Subcutaneous abdominal adipose tissue (tissue), 5 donors: ENCODE results near the gene TRPM4.
"Not testable (repeated sequence)": the region's sequence is repeated elsewhere in the genome, so short reads cannot be mapped to it uniquely, and the experiment has no call there.

Source experiments
- H3K27ac ChIP-seq: one replicate; pipeline ENCODE4 v1.7.0; 2013; ENCODE audit warnings: low read depth, mild to moderate bottlenecking, inconsistent platforms, low read length, moderate library complexity
- H3K27me3 ChIP-seq, 5 donors: one replicate each; pipeline ENCODE4 v1.7.0; 2013; ENCODE audit warnings: low read length in 5 of 5, inconsistent platforms in 1 of 5; ENCODE audit not compliant: control insufficient read depth in 5 of 5, insufficient read depth in 4 of 5
- H3K36me3 ChIP-seq, 5 donors: one replicate each; pipeline ENCODE4 v1.7.0; 2013; ENCODE audit warnings: low read length in 5 of 5; ENCODE audit not compliant: control insufficient read depth in 5 of 5, insufficient read depth in 5 of 5
- H3K4me1 ChIP-seq, 5 donors: one replicate each; pipeline ENCODE4 v1.7.0; 2013; ENCODE audit warnings: low read length in 5 of 5, mild to moderate bottlenecking in 3 of 5, moderate library complexity in 1 of 5; ENCODE audit not compliant: control insufficient read depth in 5 of 5, insufficient read depth in 5 of 5
- H3K4me3 ChIP-seq, 5 donors: one replicate each; pipeline ENCODE4 v1.7.0; 2013; ENCODE audit warnings: low read length in 5 of 5, low read depth in 1 of 5
- H3K9ac ChIP-seq, 5 donors: one replicate each; pipeline ENCODE4 v1.7.0; 2013; ENCODE audit warnings: low read length in 5 of 5, mild to moderate bottlenecking in 4 of 5, moderate library complexity in 3 of 5
- H3K9me3 ChIP-seq, 5 donors: one replicate each; pipeline ENCODE4 v1.7.0; 2013; ENCODE audit warnings: low read length in 5 of 5; ENCODE audit not compliant: control insufficient read depth in 5 of 5
- donor health status: healthy.
- donor health status: healthy.
- donor health status: healthy.
- donor health status: healthy.
- donor health status: healthy.

Gene TRPM4

GRCh38 chr19:49160450-49161189 is 3.0 kb downstream of the TRPM4 start:
- Histone ChIP-seq H3K36me3 (no peaks in the 10 kb centered on the region), H3K4me1 (peaks cover 0 to 27% (median 19%) of the 10 kb centered on the region in 5 donors), H3K27me3 (no peaks in the 10 kb centered on the region), H3K9ac (no peak overlapping the region), H3K4me3 (no peak overlapping the region), H3K9me3 (no peaks in the 10 kb centered on the region), H3K27ac (no peak overlapping the region)

GRCh38 chr19:49161987-49162386 is 4.4 kb downstream of the TRPM4 start:
- H3K4me3 ChIP-seq, result no peak overlapping the region
- no peaks in the 10 kb centered on the region for H3K9me3 ChIP-seq
- peaks cover 0 to 32% (median 22%) of the 10 kb centered on the region in 5 donors for H3K4me1 ChIP-seq
- H3K27ac ChIP-seq, result no peak overlapping the region
- no peak overlapping the region for H3K9ac ChIP-seq
- H3K36me3 ChIP-seq, result no peaks in the 10 kb centered on the region
- no peaks in the 10 kb centered on the region for H3K27me3 ChIP-seq

GRCh38 chr19:49165111-49165750 is 7.6 kb downstream of the TRPM4 start:
- Histone ChIP-seq H3K4me3 (no peak overlapping the region), H3K27ac (peak overlapping the region; percentile 18), H3K4me1 (peaks cover 0 to 17% (median 6%) of the 10 kb centered on the region in 5 donors), H3K9ac (peak overlapping the region in 3 of 5 donors; percentile 7 to 55 (median 39)), H3K9me3 (no peaks in the 10 kb centered on the region), H3K27me3 (no peaks in the 10 kb centered on the region), H3K36me3 (peaks cover 0 to 12% (median 7%) of the 10 kb centered on the region in 5 donors)

GRCh38 chr19:49165865-49166301 is 8.3 kb downstream of the TRPM4 start:
- Histone ChIP-seq H3K4me3 (no peak overlapping the region), H3K27ac (peak overlapping the region; percentile 18), H3K9me3 (no peaks in the 10 kb centered on the region)

GRCh38 chr19:49167857-49168409 is 10.3 kb downstream of the TRPM4 start:
- H3K27ac ChIP-seq, result no peak overlapping the region
- H3K9ac ChIP-seq, result no peak overlapping the region
- no peaks in the 10 kb centered on the region for H3K9me3 ChIP-seq
- no peaks in the 10 kb centered on the region for H3K27me3 ChIP-seq
- H3K4me3 ChIP-seq, result no peak overlapping the region
- peaks cover 0 to 17% (median 6%) of the 10 kb centered on the region in 5 donors for H3K4me1 ChIP-seq
- peaks cover 9 to 39% (median 32%) of the 10 kb centered on the region in 5 donors for H3K36me3 ChIP-seq

More at GRCh38 chr19:49165865-49166301, 8.3 kb downstream of the TRPM4 start:
- H3K27me3 ChIP-seq, result no peaks in the 10 kb centered on the region
- H3K4me1 ChIP-seq, result peaks cover 0 to 17% (median 6%) of the 10 kb centered on the region in 5 donors
- H3K36me3 ChIP-seq, result peaks cover 0 to 19% (median 13%) of the 10 kb centered on the region in 5 donors
- peak overlapping the region in 3 of 5 donors; percentile 7 to 55 (median 39) for H3K9ac ChIP-seq

GRCh38 chr19:49168421-49168820 is 10.8 kb downstream of the TRPM4 start:
- no peak overlapping the region for H3K27ac ChIP-seq
- no peaks in the 10 kb centered on the region for H3K9me3 ChIP-seq
- no peak overlapping the region for H3K4me3 ChIP-seq
- H3K9ac ChIP-seq, result no peak overlapping the region
- peaks cover 0 to 17% (median 6%) of the 10 kb centered on the region in 5 donors for H3K4me1 ChIP-seq
- peaks cover 14 to 44% (median 36%) of the 10 kb centered on the region in 5 donors for H3K36me3 ChIP-seq
- no peaks in the 10 kb centered on the region for H3K27me3 ChIP-seq

GRCh38 chr19:49173198-49173597 is 15.6 kb downstream of the TRPM4 start:
- Histone ChIP-seq H3K27ac (no peak overlapping the region), H3K36me3 (peaks cover 14 to 52% (median 42%) of the 10 kb centered on the region in 5 donors), H3K27me3 (no peaks in the 10 kb centered on the region)

GRCh38 chr19:49180659-49181058 is 23.1 kb downstream of the TRPM4 start:
- peaks cover 3 to 40% (median 15%) of the 10 kb centered on the region in 5 donors for H3K36me3 ChIP-seq
- peak overlapping the region in 1 of 5 donors; percentile 23 for H3K9ac ChIP-seq
- H3K27ac ChIP-seq, result no peak overlapping the region
- H3K4me1 ChIP-seq, result no peaks in the 10 kb centered on the region
- no peaks in the 10 kb centered on the region for H3K9me3 ChIP-seq
- no peaks in the 10 kb centered on the region for H3K27me3 ChIP-seq
- H3K4me3 ChIP-seq, result no peak overlapping the region

More at GRCh38 chr19:49173198-49173597, 15.6 kb downstream of the TRPM4 start:
- H3K4me1 ChIP-seq, result no peaks in the 10 kb centered on the region
- H3K9me3 ChIP-seq, result no peaks in the 10 kb centered on the region
- no peak overlapping the region for H3K4me3 ChIP-seq
- no peak overlapping the region for H3K9ac ChIP-seq

GRCh38 chr19:49182010-49182847 is 24.6 kb downstream of the TRPM4 start:
- not testable (repeated sequence) for H3K27ac ChIP-seq, H3K9ac ChIP-seq, H3K27me3 ChIP-seq, H3K4me3 ChIP-seq, H3K4me1 ChIP-seq, H3K9me3 ChIP-seq
- peaks cover 3 to 45% (median 22%) of the 10 kb centered on the region in 5 donors for H3K36me3 ChIP-seq
